ENCODE measurements around the gene INTS3.

Gene INTS3, protein sequence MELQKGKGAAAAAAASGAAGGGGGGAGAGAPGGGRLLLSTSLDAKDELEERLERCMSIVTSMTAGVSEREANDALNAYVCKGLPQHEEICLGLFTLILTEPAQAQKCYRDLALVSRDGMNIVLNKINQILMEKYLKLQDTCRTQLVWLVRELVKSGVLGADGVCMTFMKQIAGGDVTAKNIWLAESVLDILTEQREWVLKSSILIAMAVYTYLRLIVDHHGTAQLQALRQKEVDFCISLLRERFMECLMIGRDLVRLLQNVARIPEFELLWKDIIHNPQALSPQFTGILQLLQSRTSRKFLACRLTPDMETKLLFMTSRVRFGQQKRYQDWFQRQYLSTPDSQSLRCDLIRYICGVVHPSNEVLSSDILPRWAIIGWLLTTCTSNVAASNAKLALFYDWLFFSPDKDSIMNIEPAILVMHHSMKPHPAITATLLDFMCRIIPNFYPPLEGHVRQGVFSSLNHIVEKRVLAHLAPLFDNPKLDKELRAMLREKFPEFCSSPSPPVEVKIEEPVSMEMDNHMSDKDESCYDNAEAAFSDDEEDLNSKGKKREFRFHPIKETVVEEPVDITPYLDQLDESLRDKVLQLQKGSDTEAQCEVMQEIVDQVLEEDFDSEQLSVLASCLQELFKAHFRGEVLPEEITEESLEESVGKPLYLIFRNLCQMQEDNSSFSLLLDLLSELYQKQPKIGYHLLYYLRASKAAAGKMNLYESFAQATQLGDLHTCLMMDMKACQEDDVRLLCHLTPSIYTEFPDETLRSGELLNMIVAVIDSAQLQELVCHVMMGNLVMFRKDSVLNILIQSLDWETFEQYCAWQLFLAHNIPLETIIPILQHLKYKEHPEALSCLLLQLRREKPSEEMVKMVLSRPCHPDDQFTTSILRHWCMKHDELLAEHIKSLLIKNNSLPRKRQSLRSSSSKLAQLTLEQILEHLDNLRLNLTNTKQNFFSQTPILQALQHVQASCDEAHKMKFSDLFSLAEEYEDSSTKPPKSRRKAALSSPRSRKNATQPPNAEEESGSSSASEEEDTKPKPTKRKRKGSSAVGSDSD

GRCh38 chr1:153727463-153728304 lies at the start of gene INTS3:
Gene INTS3, plus strand, starts transcription at chr1:153728050. Its CDS starts 585 bp downstream, at chr1:153728635.
- DNase-seq (ENCODE audit: low read depth), result peak; percentile 99

GRCh38 chr1:153678519-153679336 lies 49.1 kb upstream of the INTS3 start, which contains the start of gene NPR1:
Gene NPR1, plus strand, starts transcription at chr1:153678688. Its CDS starts 421 bp downstream, at chr1:153679109.
- DNase-seq (ENCODE audit: low read depth), result no peak

GRCh38 chr1:153679337-153680119 lies 48.3 kb upstream of the INTS3 start:
- peak; percentile 9 for DNase-seq (ENCODE audit: low read depth)

GRCh38 chr1:153680120-153680403 lies 47.8 kb upstream of the INTS3 start:
- no peak for DNase-seq (ENCODE audit: low read depth)

DNA sequence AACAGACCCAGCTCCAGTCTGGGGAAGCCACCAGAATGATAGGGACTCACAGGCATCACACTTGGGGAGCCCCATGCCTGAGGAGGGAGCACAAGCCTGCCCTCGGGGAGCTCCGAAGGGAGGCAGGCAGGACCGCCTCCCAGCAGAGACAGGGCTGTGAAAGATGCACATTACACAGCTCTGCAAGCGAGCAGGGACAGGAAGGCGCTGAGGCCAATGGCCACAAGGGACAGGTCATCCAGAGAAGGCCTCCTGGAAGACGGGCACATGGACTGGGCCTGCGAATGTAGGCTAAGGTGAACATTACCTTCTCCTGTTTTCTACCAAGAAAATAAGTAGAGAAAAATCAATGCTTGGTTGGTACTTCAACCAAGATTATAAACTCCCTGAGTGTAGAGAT lies 45.1 kb upstream of the INTS3 start:
- no peak for DNase-seq (ENCODE audit: low read depth)

DNA sequence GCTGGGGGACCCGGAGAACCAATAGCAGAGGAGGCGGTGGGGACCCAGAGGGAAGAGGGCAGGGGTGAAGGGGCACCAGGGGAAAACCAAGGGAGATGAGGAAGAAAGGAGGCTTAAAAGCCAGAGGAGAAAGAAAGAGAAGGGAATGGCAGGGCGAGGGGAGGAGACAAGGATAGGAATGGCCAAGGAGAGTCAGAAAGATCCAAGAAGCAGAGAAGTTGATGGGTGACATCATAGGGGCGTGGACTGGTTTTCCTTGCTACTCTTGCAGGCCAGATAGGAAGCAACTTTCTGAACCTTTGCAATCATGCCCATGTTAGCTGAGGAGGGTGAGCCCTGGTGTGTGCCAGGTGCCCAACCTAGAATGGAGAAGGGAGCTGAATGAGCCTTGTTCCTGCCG lies 44.0 kb upstream of the INTS3 start:
- no peak for DNase-seq (ENCODE audit: low read depth)

GRCh38 chr1:153684892-153685291 lies 43.0 kb upstream of the INTS3 start:
- no peak for DNase-seq (ENCODE audit: low read depth)

GRCh38 chr1:153685544-153686340 lies 42.1 kb upstream of the INTS3 start:
- DNase-seq (ENCODE audit: low read depth), result no peak

GRCh38 chr1:153687346-153688125 lies 40.3 kb upstream of the INTS3 start:
- no peak for DNase-seq (ENCODE audit: low read depth)

DNA sequence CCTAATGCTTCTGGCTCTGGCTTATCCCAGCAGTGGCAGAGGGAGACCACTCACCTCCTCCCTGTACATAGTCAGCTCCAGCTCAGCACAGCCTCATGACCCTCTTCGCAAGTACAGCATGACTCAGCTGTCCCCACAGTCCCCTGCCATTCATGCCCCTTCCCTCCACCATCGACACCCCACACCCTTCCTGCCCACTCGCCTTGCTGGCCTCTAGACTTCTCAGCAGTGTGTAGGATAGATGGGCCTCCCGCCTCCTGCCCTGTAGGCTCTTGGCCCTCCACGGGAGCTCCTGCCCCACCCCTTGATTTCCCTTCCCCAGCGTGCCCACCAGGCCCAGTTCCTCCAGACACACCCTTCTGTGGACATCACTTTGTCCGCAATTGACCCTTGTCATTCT lies 39.6 kb upstream of the INTS3 start:
- DNase-seq (ENCODE audit: low read depth), result no peak

GRCh38 chr1:153688736-153689328 lies 39.0 kb upstream of the INTS3 start:
- DNase-seq (ENCODE audit: low read depth), result no peak

- no peak for DNase-seq (ENCODE audit: low read depth)
These were observed 34.4 kb upstream of the INTS3 start for GRCh38 chr1:153693466-153693865.

GRCh38 chr1:153696741-153697140 lies 31.1 kb upstream of the INTS3 start:
- no peak for DNase-seq (ENCODE audit: low read depth)

DNA sequence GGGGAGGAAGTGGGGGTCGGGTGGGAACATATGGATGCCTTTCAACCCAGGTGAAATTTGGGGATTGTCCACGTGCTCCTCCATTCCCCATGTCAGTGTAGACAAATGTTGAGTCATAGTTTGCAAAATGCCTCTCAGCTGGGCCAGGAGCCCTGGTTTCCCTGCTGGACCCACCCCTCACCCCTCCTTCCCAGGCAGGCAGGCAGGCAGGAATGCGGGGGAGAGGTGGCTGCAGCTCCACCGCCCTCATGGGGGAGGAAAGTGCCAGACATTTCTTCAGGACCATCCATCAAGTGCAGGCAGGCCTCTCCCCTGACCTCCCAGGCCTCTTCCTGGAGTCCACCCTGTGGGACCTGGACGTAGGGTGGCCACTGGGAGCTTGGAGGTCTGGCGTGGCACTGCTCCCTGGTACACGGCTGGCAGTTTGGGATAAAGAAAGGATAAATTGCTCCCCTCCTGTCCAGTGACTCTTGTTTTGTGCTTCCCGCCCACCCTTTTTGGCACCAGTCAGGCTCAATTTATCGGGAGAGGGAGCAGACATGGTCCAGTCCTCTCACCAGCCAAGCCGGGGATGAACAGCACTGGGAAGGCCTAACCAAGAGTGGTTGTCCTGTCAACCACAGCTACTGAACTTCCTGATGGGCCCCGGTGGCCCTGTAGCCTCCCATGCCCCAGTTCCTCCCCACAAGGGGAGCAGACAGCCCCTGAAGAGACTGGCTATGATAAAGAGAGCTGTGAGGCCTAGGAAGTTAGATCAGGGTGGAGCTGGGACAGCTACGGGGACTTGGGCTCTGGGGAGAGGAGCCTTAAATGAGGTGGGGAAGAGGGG lies 30.4 kb upstream of the INTS3 start:
- DNase-seq (ENCODE audit: low read depth), result no peak

DNA sequence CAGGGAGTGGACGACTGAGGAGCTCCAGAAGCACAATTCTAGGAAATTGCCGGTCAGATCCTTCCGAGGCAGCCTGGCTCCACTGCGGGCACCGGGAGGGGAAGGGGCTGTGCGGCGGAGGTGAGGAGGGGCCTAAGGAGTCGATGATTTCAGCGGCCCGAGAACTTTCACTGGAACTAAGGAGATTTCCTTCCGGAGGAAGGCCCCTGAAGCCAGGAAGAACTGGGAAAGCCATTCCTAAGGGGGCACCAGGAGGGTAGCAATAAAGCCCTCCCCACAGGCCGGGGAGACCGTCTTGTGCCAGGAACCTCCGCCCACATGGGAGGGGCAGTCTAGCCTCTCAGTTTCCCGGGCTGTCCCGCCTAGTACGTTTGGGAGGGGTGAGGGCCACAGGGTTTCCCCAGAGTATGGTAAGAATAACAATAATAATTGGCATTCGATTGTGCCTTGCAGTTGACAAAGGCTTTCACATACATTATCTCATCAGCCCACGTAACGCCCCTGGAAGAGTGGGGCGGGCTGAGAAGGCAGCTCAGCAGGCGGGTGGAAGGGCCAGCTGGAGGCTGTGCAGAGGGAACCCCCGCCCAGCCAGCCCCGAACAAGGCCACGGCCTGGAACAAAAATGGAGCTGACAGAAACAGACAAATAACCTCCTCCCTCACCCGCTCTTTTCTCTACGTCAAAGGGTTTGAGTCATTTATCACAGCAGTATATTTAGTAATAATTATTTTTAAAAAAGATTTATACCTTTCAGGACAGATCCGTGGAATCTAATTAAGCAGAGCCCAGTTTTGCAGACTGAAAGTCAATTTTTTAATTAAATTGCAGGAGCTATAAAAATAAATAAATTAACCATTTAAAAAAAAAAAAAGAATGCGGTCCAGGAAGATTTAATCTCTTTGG lies 29.6 kb upstream of the INTS3 start:
- DNase-seq (ENCODE audit: low read depth), result no peak

Data from activated T-helper 9 cell treated with anti-CD3 and anti-CD28 coated beads, Interleukin-2, amount 50 U/mL, for 16 hours (primary cell).